Loucy (cell line): ENCODE results near the gene MAML2.

Experiments used
- EZH2phosphoT487 ChIP-seq: fragments of 200-600 bp; IDR thresholded peaks from 2 replicates; pipeline ENCODE4 v1.6.1; 2018; ENCODE audit warnings: antibody characterized with exemption, mild to moderate bottlenecking, moderate library complexity, borderline replicate concordance
- TF ChIP-seq, protein P1 (sequence below): fragments of 200-600 bp; sonication (generic); conservative IDR thresholded peaks from 2 replicates; pipeline ENCODE4 v1.5.1; 2014; ENCODE audit warnings: mild to moderate bottlenecking, antibody characterized with exemption, low read length

DNA sequence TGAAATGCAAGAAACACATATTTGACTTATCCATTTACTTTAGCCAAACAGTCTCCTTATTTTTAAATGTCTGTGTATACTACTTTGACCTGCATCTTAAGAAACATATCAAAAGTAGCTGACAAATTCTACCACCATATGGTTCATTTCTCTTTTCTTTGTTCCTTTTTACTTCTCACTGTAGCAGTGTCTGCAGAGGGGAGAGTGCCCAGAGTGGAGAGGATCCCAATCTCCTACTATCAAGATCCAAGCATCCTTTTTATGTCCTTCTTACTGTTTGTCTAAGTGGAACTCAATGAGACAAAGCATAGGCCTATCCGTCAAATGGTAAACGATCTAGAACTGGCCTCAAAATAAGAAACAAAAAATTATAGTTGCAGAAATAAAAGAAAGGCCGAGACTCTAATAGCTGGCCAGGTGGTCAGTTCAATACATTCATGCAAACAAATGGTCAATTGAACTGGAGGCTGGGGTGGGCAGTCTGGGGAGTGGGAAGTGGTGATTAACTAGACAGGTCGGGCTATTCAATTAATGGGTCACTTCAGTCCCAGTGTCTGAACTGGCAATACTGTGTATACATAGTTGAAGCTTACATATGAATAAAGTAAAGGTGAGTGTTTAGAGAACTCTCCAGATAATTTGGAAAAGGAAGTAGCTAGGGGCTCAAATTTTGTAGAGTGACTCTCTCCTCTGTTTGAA, 149.1 kb downstream of the MAML2 start:
- TF ChIP-seq, protein P1, sequence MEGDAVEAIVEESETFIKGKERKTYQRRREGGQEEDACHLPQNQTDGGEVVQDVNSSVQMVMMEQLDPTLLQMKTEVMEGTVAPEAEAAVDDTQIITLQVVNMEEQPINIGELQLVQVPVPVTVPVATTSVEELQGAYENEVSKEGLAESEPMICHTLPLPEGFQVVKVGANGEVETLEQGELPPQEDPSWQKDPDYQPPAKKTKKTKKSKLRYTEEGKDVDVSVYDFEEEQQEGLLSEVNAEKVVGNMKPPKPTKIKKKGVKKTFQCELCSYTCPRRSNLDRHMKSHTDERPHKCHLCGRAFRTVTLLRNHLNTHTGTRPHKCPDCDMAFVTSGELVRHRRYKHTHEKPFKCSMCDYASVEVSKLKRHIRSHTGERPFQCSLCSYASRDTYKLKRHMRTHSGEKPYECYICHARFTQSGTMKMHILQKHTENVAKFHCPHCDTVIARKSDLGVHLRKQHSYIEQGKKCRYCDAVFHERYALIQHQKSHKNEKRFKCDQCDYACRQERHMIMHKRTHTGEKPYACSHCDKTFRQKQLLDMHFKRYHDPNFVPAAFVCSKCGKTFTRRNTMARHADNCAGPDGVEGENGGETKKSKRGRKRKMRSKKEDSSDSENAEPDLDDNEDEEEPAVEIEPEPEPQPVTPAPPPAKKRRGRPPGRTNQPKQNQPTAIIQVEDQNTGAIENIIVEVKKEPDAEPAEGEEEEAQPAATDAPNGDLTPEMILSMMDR = no peak
- no peak for TF ChIP-seq EZH2phosphoT487
